ACHN (cell line): ENCODE results near the gene TMEM31.

Experiments used
- DNase-seq: peaks from one replicate; pipeline ENCODE4 v3.0.0-alpha.2; 2015
- in situ Hi-C: cut with HindIII; loops from 2 replicates; pipeline ENCODE4 v1.10.0; 2017; ENCODE audit warnings: low sequenced_read_pairs, low pct_ligation_motif_present, low pct_unique_long_range_greater_than_20kb

TMEM31 gene, protein sequence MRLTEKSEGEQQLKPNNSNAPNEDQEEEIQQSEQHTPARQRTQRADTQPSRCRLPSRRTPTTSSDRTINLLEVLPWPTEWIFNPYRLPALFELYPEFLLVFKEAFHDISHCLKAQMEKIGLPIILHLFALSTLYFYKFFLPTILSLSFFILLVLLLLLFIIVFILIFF

DNA sequence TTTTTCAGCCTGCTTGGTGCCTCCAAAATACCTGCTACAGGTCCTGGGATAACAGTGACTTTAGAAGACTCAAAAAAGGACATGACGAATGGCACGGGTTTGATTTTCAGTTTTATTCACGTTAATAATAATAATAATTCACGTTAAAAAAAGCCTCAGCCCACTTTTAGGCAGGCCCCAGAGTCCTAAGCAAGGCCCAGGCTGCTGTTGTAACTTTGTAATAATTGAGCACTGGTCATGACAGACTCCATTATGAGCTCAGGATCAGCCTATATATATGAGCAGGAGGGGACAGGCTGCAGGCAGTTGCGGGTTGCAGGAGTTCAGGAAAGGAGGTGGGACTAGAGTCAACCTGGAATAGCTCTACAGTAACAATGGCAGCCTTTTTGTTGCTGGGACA lies at the start of gene TMEM31:
TMEM31 (plus strand) TSS at position 301 of the 400 bp plus-strand sequence. CDS start 1,350 bp downstream, outside the sequence.
- no peak for DNase-seq
- in situ Hi-C loops: no loop called here

DNA sequence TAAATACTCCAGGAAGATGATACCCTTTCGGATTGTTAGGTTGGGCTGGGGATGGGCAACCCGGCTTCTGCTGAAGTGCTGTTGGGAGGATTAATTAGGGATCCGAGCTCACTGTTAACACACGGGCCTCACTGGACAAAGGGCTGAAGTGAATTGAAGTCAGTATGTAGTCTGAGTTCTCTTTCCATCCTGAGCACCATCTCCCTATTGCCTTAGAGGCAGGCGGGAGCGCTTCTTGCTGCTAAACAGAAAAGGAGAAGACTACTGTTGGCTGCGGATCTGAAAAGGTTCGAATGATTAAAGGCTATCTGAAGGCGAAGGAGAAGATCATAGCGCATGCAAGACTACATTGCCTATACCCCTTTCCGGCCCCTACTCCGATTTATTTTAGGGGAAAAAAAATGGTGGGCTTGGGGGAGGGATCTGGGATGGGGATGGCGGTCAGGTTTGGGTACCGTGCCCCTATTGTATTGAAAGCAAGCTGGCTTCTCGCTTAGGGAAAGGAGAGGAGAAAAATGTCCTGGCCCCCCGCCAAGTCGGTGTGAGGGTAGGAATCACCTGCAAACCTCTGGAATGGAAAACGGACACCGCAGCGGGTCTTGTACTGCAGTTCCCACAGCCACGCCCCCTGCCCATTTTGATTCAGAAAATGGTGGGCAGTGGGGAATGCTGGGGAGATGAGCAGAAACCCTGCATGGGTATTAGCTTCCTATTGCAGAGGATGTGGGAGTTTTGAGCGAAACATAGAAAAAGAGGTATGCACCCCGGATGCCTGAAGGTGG lies 46.5 kb upstream of the TMEM31 start:
- in situ Hi-C loops: no loop called here
- DNase-seq: no peak

DNA sequence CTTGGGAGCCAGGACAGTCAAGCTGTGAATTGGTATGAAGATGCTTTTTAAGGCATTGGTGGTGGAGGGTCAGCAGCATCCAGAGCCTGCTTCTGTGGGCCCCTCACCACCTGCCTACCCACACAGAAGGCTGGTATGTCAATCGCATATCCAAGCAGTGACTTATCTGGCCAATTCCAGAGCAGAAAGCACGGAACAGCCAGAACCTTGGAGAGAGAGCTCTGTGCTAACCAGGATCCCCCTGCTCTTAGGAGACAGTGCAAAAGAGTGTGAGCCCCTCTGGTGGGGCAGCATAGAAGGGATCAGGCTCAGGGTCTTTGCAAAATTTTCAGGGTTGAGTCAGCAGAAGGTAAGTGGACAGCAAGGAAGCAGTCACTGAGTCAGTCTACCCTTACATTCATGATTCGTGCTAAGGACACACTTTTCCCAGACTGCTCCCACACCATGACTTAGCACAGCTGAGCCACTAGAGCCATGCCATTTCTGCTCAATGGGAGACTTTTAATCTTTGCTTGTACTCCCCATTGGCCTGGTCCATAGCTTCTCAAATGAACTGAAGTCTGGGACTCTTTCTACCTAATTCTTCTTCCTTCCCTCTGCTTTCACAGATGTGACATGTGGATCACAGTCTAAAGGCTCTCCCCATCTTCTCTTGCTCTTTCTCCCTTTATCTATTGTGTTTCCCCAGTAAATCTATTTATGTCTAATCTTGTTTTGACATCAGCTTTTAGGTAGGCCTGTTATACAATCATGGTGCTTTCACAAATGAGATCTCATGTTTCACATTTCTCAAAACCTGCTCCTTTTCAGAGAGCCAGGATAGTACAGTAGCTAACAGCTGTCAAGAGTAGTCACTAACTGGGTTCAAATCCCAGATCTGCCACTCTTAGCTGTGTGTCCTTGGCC lies 44.3 kb upstream of the TMEM31 start:
- in situ Hi-C loops: no loop called here
- no peak for DNase-seq

DNA sequence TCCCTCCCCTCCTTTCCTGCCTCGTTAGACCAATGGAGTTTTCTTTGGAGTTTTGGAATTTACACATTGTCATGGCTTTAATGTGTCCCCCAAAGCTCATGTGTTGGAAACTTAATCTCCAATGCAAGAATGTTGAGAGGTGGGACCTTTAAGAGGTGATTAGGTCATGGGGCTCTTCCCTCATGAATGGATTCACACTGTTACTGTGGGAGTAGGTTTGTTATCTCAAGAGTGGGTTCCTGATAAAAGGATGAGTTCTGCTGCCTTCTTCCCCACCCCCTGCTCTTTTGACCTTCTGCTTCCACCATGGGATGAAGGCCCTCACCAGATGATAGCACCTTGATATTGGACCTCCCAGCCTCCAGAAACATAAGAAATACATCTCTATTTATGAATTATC lies 41.0 kb upstream of the TMEM31 start:
- DNase-seq: no peak
- in situ Hi-C loops: no loop called here

DNA sequence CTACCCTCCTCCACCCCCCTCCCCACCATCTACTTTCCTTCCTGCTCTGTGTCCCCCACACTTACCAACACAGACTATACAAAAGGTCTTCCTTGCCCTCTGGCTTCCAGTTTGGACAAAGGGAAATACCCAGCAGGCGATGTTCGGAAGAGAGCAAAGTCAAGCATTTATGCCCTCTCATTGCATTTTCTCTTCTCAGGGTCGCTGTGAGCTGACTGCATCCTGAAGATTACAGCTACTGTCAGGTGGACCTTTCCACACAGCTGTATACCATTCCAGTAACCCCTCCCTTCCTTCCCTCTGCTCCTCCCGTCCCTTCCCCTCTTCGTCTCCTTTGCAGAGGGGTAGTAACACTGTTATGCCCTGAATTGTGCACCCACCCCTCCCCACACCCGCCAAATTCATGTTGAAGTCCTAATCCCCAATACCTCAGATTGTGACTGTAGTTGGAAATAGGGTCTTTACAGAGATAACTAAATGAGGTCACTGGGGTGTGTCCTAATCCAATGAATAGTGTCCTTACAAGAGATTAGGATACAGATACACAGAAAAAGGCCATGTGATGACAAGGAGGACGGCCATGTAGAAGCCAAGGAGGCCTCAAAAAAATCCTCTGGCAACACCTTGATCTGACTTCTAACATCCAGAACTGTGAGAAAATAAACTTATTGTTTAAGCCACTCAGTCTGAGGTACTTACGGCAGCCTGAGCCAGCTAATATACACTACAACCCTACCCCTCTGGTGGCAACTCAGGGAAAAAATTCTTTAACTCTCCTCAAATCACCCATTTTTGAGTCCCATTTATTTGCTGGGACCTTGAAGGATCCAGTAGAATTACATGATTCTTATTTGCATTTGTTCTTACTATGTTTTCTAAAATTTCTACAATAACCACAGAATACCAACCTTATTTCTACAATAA lies 35.9 kb upstream of the TMEM31 start:
- in situ Hi-C loops: no loop called here
- DNase-seq: no peak

DNA sequence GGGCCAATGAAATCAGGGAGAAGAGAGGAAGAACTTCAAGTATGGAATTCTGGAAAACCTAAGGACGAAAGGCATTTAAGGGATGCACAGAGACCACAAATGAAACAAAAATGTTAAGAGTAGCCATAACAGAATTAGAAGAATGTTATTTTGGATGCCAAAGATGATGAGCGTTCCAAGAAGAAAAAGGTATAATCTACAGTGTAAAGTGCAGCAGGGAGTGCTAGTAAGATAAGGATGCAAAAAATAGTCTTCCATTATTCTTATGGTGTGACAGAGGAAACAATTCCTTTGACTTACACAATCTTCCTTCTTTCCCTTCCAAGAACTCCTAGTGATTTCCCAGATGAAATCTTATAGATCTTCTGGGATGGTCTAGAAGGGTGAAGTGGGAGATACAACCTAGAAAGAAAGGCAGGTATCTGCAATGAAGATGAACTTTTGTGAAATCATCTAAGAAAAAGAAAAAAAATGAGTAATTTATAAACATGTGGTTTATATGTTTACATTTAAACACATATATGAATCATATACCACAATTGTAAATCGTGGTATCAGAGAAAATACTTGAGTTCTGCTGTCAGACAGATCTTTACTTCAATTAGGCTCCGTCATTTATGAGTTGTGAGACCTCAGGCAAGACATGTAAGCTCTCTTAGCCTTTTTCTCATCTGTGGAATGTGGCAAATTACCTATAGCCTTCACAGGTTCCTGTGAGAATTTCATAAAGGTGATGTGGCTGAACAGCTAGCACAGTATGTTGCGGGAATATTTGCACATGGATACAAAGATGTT lies 32.3 kb upstream of the TMEM31 start:
- in situ Hi-C loops: no loop called here
- DNase-seq: no peak

DNA sequence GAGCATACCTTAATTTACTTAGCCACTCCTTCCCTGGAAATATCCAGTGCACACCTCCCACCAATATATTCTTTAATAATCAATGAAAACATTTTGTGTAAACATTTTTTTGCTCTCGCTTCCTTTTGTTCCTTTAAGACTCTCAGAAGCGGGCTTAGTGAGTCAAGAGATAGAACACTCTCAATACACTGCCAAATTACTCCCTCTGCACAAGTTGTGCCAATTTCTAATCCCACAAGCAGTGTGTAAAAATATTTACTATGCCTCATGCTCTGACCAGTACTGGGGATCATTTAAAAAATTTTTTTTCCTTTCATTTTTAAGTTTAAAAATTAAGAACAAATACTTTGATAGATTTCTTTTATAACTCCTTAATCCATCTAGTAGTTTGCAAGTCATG lies 29.3 kb upstream of the TMEM31 start:
- in situ Hi-C loops: no loop called here
- no peak for DNase-seq

DNA sequence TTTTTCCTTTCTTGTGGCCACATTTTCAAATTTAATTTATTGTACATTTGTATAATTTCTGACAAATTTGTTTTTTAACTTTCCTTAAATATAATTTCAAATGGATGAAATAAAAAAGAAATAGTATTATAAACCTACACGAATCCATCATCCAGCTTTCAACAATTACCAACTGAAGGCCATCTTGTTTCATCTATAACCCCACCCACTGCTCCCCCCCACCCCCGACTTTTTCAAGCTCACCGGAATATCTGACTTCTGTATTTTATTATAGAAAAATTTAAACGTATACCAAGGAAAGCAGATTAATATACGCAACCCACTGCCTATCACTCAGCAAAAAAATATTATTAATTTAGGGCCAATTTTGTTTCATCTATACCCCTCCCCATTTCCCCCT lies 25.3 kb upstream of the TMEM31 start:
- in situ Hi-C loops: no loop called here
- DNase-seq: no peak

DNA sequence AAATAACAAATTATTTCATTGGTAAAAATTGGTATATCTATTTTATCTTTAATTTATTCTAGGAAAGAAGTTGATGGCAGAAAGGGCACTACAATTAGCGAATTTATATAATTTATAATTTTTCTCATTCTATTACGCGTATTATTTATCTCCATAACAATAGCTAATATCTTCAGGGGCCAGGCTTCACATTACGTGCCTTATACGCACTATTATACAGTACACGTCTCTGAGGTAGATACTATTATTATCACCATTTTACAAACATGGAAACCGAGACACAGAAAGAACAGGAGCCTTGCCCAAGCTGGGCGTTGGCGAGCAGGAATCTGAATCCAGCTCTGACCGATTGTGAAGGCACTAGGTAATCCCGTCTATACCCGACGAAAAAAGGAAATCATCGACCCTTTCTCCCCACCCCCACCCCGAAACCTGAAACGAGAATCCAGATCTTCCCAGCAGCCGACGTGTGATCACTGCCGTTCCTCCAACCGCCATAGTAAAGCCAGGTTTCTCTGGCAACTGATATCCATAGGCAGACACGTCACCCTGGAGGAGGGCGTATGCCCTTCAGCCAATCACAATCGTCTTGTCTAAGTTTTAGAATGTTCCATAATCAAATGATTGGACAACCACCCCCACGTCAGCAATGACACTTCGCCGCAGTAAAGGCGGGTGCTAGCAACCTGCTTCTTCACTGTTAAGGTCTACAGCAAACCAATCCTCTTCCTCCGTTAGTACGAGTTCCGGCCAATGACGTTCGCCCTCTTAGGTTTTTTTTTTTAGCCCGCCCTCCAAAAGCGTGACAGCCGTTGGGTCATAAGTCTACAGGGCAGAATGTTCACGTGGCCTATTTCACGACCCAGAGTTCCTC lies 24.3 kb upstream of the TMEM31 start, which contains the start of gene MORF4L2:
MORF4L2 (minus strand) TSS at position 501 of the 874 bp plus-strand sequence. CDS start 9,672 bp downstream, outside the sequence.
- DNase-seq: peak; percentile 92
- in situ Hi-C loops: no loop called here

DNA sequence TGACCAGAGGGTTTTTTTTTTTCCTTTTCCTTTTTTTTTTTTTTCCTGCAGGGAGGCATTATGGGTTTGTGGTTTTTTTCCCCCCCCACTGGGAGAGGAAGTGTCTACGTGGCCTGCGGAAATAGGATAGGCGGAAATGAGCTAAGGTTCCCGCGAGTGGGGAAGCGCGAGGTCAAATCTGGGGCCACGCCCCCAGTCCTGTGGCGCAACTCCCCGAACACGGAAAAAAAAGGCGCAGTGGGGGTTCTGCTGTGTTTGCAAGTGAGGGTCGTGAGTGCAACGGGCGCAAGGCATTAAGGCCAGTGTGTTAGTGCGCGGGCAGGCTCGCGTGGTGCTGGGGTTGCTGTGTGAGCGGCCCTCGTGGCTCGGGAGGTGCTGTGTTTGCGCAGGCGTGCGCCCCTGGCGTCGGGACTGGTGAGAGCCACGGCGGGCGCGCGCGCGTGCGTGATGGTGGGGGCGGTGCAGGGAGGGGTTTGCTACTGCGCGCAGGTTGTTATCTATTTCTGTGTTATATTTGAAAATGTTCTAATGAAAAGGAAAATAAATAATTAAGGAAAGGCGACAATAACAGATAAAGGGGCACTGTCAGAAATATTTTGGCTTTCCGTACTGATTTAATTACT lies 23.5 kb upstream of the TMEM31 start:
- in situ Hi-C loops: no loop called here
- peak; percentile 71 for DNase-seq

DNA sequence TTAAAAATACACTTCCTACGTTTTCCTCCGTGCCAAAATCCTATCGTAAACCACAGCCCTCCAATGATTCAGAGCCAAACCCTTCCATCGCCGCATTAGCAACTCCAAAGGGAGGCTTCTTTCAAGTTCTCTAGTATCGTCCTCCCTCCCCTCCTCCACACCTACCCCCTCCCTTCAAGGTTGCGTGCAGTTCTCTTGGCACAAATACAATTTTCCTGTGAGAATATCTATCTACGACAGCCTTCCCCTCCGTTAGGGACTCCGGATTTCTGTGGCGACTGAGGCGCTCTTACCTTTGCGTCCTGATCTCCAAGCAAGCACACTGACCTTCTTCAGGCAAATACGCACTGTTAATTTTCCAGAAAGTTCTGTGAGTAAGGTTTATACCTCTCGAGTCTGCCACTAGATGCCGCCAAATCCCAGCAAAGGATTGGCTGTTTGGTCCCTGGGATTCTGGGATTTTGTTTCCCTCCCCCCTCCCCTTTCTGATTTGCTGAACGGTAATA lies 23.0 kb upstream of the TMEM31 start:
- peak; percentile 71 for DNase-seq
- in situ Hi-C loops: no loop called here

DNA sequence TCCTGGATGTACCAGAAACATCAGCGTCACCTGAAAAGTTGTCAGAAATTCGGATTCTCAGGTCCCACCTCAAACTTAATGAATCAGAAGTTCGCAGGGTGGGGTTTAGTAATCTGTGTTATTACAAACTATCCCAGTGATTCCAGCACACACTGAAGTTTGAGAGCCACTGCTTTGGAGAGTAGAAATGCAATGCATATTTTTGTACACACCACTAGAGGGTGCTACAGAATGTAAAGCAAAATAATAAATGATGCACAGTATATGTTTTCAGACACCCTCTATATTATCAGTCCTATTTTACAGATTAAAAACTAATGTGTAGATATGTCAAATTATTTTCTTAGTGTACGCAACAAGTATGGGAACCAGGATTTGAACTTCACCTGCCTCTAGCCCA lies 21.8 kb upstream of the TMEM31 start:
- in situ Hi-C loops: no loop called here
- peak; percentile 30 for DNase-seq

DNA sequence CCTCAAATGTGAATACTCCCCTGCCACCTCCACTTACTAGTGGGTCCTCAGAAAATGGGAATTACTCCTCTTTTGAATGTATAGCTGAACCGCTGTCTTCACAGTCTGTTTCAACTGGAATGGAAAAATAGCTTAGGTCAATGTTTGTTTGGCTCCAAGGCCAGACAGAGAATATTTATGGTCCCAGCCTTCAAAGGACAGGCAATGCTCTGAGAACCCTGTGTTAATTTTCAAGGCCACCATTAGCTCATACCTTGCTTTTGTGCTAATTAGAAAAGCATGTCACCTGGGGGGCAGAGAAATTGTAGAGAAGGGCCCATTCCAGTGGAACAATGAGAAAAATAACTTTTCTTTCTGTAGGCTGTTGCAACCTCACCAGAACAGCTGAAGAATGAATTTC lies 19.6 kb upstream of the TMEM31 start:
- no peak for DNase-seq
- in situ Hi-C loops: no loop called here

DNA sequence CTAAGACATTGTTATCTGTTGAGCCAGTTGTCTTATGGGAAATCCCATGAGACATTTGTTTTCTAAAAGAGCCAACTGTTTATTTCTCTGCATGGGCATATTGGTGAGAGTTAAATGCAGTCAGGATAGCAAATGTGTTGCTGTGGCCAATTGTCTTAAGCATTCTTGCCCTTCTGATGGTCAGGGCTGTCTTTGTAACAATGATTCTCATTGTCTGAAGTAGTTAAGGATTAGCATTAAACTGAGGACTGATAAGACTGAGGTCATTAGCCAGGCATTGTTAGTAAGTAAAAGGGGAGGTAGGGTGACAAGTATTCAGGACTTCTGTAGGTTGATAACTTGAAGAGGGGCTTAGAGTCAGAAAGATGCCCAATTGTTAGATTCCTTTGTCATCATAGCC lies 13.0 kb upstream of the TMEM31 start:
- DNase-seq: no peak
- in situ Hi-C loops: no loop called here

DNA sequence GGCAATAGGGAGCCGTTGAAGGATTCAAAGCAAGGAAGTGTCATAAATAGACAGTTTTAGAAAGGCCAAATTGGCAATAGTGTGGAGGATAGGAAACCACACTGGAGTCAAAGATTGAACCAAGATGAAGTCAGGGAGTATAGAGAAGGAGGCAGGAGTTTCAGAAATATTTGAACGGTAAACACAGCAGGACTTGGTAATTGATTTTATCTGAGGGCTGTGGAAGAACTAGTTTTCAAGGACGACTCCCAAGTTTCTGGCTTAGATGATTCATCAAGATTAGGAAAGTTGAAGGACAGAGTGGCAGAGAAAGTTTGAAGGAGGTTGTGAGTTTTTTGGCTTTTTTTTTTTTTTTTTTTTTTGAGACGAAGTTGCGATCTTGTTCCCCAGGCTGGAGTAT lies 11.5 kb upstream of the TMEM31 start:
- in situ Hi-C loops: no loop called here

DNA sequence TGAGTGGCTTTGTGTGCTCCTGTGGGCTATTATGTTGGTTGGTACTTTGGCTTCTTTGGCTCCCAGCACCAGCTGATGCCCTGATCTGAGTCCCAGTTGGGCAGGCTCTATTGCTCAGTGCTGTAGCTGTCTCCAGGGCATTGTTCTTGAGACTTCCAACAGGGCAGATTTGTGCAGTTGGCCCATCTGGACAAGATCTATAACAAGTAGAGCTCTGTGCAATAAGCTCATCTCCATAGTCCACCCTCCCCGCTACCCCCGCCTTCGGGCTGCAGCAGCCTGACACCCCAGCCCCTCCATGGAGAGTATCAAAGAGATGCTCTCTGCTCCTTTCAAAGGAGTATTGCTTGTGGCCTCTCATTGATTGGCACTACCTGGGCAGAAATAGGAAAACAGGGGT lies 5.8 kb upstream of the TMEM31 start:
- in situ Hi-C loops: no loop called here
- DNase-seq: no peak

More for the DNA sequence above, 11.5 kb upstream of the TMEM31 start:
- DNase-seq: no peak
